ENCODE measurements around the gene DYSF. TPM values are rescaled to one million over a fixed set of nuclear protein-coding genes. Genes with fewer than 3 reads are reported as not detected.

Gene DYSF
- total RNA-seq, 2 donors from 2014 or later = 1.4 to 3.1 TPM

- no peaks in the 10 kb centered on the region for H3K9me3 ChIP-seq (ENCODE audit: control insufficient read depth, low read length)
- peaks cover 3% of the 10 kb centered on the region for H3K4me1 ChIP-seq (ENCODE audit: control insufficient read depth, insufficient read depth, low read length)
- no peaks in the 10 kb centered on the region for H3K36me3 ChIP-seq (ENCODE audit: control insufficient read depth, insufficient read depth, low read length)
- no peak for DNase-seq
- Mint-ChIP-seq H3K36me3 (ENCODE audit: low read depth) (no peaks in the 10 kb centered on the region), H3K9me3 (no peaks in the 10 kb centered on the region), H3K27ac (peak overlapping the region; percentile 35), H3K4me1 (peaks cover 3% of the 10 kb centered on the region), H3K4me3 (no peak overlapping the region), H3K27me3 (ENCODE audit: insufficient read depth) (peaks cover 3% of the 10 kb centered on the region)
- TF ChIP-seq, protein P1, sequence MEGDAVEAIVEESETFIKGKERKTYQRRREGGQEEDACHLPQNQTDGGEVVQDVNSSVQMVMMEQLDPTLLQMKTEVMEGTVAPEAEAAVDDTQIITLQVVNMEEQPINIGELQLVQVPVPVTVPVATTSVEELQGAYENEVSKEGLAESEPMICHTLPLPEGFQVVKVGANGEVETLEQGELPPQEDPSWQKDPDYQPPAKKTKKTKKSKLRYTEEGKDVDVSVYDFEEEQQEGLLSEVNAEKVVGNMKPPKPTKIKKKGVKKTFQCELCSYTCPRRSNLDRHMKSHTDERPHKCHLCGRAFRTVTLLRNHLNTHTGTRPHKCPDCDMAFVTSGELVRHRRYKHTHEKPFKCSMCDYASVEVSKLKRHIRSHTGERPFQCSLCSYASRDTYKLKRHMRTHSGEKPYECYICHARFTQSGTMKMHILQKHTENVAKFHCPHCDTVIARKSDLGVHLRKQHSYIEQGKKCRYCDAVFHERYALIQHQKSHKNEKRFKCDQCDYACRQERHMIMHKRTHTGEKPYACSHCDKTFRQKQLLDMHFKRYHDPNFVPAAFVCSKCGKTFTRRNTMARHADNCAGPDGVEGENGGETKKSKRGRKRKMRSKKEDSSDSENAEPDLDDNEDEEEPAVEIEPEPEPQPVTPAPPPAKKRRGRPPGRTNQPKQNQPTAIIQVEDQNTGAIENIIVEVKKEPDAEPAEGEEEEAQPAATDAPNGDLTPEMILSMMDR (conservative IDR thresholded peaks at IDR 0.05) = no peak
- no peaks in the 10 kb centered on the region for H3K27me3 ChIP-seq (ENCODE audit: control insufficient read depth, insufficient read depth, low read length, poor library complexity, severe bottlenecking)
- H3K27ac ChIP-seq (ENCODE audit: low read depth, low read length) = no peak overlapping the region
- 89 to 96% methylated on average over 11 to 14 of the region's 14 CpGs for WGBS, 2 experiments (ENCODE audit: insufficient coverage in 1 of 2, insufficient read length in 1 of 2)
- H3K9ac ChIP-seq (ENCODE audit: extremely low read depth, low read length, poor library complexity, severe bottlenecking) = no peak overlapping the region
- no peak overlapping the region for H3K4me3 ChIP-seq (ENCODE audit: low read length)
These were observed 145.2 kb downstream of the DYSF start for GRCh38 chr2:71598526-71598925.

DNA sequence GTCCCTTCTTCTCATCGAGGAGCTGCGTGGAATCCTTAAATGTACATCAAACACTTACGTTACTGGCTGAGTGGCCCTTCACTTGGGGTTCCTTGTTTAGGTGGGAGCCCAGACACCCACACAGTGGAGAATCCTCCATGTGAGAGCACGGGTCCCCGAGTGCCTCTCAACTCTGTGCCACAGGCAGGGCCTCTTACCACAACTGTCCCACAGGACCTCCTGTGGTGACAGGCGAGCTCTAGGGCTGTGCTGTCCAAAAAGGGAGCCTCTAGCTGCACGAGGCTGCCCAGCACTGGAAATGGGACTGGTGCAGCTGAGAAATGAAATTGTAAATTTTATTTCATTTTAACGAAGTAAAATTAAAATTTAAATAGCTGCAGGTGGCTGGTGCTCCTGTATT, 145.7 kb downstream of the DYSF start:
- Mint-ChIP-seq H3K27ac (no peak overlapping the region), H3K27me3 (ENCODE audit: insufficient read depth) (peaks cover 3% of the 10 kb centered on the region), H3K36me3 (ENCODE audit: low read depth) (no peaks in the 10 kb centered on the region), H3K4me3 (no peak overlapping the region), H3K4me1 (peaks cover 3% of the 10 kb centered on the region), H3K9me3 (no peaks in the 10 kb centered on the region)
- H3K27ac ChIP-seq (ENCODE audit: low read depth, low read length) = no peak overlapping the region
- H3K4me1 ChIP-seq (ENCODE audit: control insufficient read depth, insufficient read depth, low read length) = no peaks in the 10 kb centered on the region
- 88 to 90% methylated on average over 5 to 8 of the region's 8 CpGs for WGBS, 2 experiments (ENCODE audit: insufficient coverage in 1 of 2, insufficient read length in 1 of 2)
- no peak overlapping the region for H3K9ac ChIP-seq (ENCODE audit: extremely low read depth, low read length, poor library complexity, severe bottlenecking)
- no peaks in the 10 kb centered on the region for H3K27me3 ChIP-seq (ENCODE audit: control insufficient read depth, insufficient read depth, low read length, poor library complexity, severe bottlenecking)
- H3K9me3 ChIP-seq (ENCODE audit: control insufficient read depth, low read length) = no peaks in the 10 kb centered on the region
- no peak for DNase-seq
- no peaks in the 10 kb centered on the region for H3K36me3 ChIP-seq (ENCODE audit: control insufficient read depth, insufficient read depth, low read length)
- H3K4me3 ChIP-seq (ENCODE audit: low read length) = no peak overlapping the region
- TF ChIP-seq, protein P1 (conservative IDR thresholded peaks at IDR 0.05) = no peak

DNA sequence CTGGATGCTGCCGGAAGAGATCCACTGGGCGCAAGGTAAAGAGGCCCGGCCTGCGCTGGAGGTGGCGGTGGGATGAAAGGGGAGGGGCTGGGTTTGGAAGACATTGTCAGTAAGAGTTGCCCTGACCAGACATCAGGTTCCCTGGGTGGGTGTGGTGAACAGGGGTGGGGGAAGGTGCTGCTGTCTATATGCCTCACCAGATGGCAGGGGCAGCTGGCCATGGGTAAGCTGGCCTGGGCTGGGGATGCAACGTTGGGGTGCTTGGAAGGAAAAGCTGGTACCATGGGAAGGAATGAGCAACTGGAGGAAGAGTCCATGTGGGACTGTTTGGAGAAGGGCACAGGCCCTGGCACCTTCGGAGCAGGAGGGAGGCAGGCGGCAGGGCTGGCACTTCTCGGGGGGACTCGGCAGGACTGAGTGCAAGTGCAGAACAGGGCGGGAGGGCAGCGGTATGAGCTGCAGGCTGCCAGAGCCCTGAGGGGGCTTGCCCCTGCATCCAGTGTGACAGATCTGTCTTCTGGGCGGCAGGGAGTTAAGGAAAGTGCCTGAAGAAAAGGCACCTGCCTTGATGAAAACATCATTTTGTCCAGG, 146.4 kb downstream of the DYSF start:
- Histone ChIP-seq H3K27ac (ENCODE audit: low read depth, low read length) (no peak overlapping the region), H3K9ac (ENCODE audit: extremely low read depth, low read length, poor library complexity, severe bottlenecking) (no peak overlapping the region), H3K27me3 (ENCODE audit: control insufficient read depth, insufficient read depth, low read length, poor library complexity, severe bottlenecking) (no peaks in the 10 kb centered on the region), H3K9me3 (ENCODE audit: control insufficient read depth, low read length) (no peaks in the 10 kb centered on the region), H3K4me1 (ENCODE audit: control insufficient read depth, insufficient read depth, low read length) (no peaks in the 10 kb centered on the region), H3K4me3 (ENCODE audit: low read length) (no peak overlapping the region), H3K36me3 (ENCODE audit: control insufficient read depth, insufficient read depth, low read length) (no peaks in the 10 kb centered on the region)
- H3K36me3 Mint-ChIP-seq (ENCODE audit: low read depth) = no peaks in the 10 kb centered on the region
- peaks cover 2% of the 10 kb centered on the region for H3K27me3 Mint-ChIP-seq (ENCODE audit: insufficient read depth)
- H3K4me1 Mint-ChIP-seq = no peaks in the 10 kb centered on the region
- no peak overlapping the region for H3K4me3 Mint-ChIP-seq
- no peak for DNase-seq
- 94 to 95% methylated on average over 11 to 13 of the region's 13 CpGs for WGBS, 2 experiments (ENCODE audit: insufficient coverage in 1 of 2, insufficient read length in 1 of 2)
- H3K27ac Mint-ChIP-seq = no peak overlapping the region
- TF ChIP-seq, protein P1 (conservative IDR thresholded peaks at IDR 0.05) = no peak
- H3K9me3 Mint-ChIP-seq = no peaks in the 10 kb centered on the region

Data from endodermal cell (in vitro differentiated cells).